HG03469 (cell line): ENCODE measurements around the gene GPC6.
"Not testable (repeated sequence)": the region's sequence is repeated elsewhere in the genome, so short reads cannot be mapped to it uniquely, and the experiment has no call there.

Experiments
- ATAC-seq: cut with Tn5 transposase; IDR thresholded peaks from one replicate; pipeline ENCODE4 v1.9.1; 2021; ENCODE audit warnings: mild to moderate bottlenecking, moderate library complexity, moderate number of reproducible peaks; ENCODE audit not compliant: unreplicated experiment

GPC6 gene

GRCh38 chr13:93420887-93421286, 194.3 kb downstream of the GPC6 start:
- no peak for ATAC-seq

- ATAC-seq, result no peak
Measured at GRCh38 chr13:93422980-93423543, 196.5 kb downstream of the GPC6 start.

- no peak for ATAC-seq
Measured at GRCh38 chr13:93425411-93425810, 198.8 kb downstream of the GPC6 start.

GRCh38 chr13:93430381-93430780, 203.8 kb downstream of the GPC6 start:
- ATAC-seq, result no peak

GRCh38 chr13:93435651-93436050, 209.0 kb downstream of the GPC6 start:
- ATAC-seq, result no peak

- ATAC-seq, result no peak
Measured at GRCh38 chr13:93437081-93437480, 210.5 kb downstream of the GPC6 start.

- ATAC-seq, result no peak
Measured at GRCh38 chr13:93446238-93446637, 219.6 kb downstream of the GPC6 start.

- ATAC-seq, result no peak
Measured at GRCh38 chr13:93450191-93450621, 223.6 kb downstream of the GPC6 start.

- ATAC-seq, result no peak
Measured at GRCh38 chr13:93450761-93451160, 224.2 kb downstream of the GPC6 start.

GRCh38 chr13:93454676-93455235, 228.1 kb downstream of the GPC6 start:
- not testable (repeated sequence) for ATAC-seq

- no peak for ATAC-seq
Measured at GRCh38 chr13:93455861-93456260, 229.3 kb downstream of the GPC6 start.

- no peak for ATAC-seq
Measured at GRCh38 chr13:93460005-93460404, 233.4 kb downstream of the GPC6 start.

GRCh38 chr13:93462151-93462550, 235.5 kb downstream of the GPC6 start:
- no peak for ATAC-seq

GRCh38 chr13:93466502-93467036, 240.0 kb downstream of the GPC6 start:
- ATAC-seq, result no peak

GRCh38 chr13:93467175-93467574, 240.6 kb downstream of the GPC6 start:
- ATAC-seq, result no peak

- no peak for ATAC-seq
Measured at GRCh38 chr13:93468433-93468832, 241.8 kb downstream of the GPC6 start.

GRCh38 chr13:93472296-93472695, 245.7 kb downstream of the GPC6 start:
- no peak for ATAC-seq

- ATAC-seq, result no peak
Measured at GRCh38 chr13:93472814-93473296, 246.2 kb downstream of the GPC6 start.

- no peak for ATAC-seq
Measured at GRCh38 chr13:93473441-93474270, 247.0 kb downstream of the GPC6 start.

- ATAC-seq, result no peak
Measured at GRCh38 chr13:93476175-93476574, 249.6 kb downstream of the GPC6 start.

- no peak for ATAC-seq
Measured at GRCh38 chr13:93477238-93477637, 250.6 kb downstream of the GPC6 start.
